DMS53 (cell line): Measurements from ENCODE around the gene CABLES2.
A peak's percentile ranks its signal among the peaks of the same experiment; 100 is the strongest.

Experiments used
- DNase-seq: peaks from one replicate; lab custom pipeline; 2025; lab: John Stamatoyannopoulos, UW

The CABLES2 gene

DNA sequence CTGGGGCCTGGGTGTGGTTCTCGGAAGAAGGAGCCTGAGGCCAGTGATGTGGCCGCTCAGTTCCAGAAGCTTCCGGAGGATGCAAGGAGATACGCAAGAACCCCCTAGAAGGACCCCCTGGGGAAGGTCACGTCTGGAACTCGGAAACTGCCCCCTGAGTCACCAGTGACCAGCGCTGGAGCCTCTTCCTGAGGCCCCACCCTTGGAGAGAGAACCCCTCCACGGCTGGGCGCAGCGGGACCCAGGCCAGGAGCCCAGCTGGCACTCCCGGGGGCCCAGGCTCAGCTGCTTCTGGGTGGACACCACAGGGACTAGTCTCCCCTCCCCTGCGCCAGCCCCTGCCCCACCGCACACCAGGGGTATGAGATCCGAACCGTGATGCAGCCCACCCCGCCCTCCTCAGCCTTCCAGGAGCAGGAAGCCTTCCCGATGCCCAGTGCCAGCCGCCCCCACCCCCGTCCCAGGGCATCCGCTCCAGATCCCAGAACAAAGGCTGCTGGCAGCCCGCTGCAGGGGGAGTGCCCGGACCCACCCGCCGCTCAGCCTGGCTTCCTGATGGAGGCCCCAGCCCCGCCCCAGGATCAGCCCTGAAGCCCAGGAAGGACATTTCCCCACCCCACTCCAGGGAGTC, 47.5 kb downstream of the CABLES2 start:
- no peak for DNase-seq

DNA sequence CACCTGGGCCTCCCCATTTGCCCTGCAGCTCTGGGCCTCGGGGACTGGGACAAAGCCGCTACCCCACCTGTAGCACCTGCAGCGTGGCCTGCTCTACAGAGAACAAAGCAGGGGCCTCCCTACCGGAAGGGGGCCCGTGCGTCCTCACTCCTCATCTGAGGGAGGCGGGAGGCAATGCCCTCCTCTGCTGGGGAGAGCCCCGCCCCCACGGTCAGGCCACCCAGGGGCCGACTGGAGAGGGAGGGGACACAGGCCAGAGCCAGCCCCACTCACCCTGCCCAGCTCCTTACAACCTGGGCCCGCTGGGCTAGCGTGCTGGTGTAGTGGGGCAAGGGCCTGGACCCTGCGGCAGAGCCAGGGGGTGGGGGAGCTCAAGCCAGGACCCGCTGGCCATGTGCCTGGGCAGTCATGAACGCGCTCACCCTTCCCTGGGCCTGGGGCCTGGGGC, 48.0 kb downstream of the CABLES2 start:
- no peak for DNase-seq

DNA sequence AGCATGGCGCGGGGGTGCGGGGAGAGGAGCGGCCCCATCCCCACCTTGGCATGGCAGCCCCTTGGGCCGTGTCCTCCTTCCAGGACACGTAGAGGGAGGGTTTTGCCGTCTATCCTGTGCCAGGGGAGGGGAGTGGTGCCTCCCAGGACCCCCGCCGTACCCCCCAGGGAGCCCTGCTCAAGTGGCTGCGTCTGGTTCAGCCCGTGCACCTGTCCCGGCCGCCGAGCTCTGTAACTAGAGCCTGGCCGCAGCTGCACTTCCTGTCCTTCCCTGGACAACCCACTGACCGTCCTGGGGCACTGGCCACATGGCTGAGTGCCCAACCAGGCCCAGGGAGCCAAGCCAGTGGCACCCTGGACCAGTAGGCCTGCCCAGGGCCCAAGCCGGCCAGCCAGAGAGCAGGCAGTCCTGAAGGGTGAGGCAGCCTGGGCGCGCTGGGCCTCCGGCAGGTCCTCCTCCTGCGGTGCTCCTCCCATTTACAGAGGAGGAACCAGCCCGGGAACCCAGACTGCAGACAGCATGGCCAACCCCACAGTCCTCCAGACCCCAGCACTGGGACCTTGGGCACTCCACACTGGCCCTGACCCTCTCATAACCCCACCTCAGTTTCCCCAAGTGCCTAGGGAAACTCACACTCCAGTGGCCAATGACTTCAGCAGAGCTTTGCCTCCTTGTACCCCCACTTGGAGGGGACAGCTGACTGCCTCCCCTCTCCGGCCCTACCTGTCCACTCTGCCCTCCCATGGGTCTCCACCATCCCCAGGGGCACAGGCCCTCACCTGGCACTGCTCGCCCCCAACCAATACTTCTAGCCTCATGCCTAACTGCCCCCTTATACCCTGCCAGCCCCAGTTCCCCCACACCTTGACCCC, 48.7 kb downstream of the CABLES2 start:
- peak; percentile 50 for DNase-seq

DNA sequence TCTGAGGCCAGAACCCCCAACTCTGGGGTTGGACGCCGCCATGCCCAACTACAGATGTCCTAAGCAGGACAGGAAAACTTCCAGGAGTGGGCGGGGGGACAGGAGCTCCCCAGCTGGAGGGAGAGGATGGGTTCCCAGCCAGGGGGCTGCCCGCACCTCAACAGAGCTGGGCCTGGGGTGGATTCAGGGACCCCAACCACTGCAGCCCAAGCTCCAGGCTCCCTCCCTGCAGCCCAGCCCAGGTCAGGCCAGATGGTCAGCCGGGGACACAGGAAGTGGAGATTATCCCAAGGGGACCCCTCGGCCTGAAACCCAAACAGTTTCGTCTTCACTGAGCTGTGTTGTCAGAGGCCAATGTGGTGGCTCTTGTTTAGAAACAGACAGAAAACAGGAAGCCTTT, 49.4 kb downstream of the CABLES2 start:
- DNase-seq = no peak

DNA sequence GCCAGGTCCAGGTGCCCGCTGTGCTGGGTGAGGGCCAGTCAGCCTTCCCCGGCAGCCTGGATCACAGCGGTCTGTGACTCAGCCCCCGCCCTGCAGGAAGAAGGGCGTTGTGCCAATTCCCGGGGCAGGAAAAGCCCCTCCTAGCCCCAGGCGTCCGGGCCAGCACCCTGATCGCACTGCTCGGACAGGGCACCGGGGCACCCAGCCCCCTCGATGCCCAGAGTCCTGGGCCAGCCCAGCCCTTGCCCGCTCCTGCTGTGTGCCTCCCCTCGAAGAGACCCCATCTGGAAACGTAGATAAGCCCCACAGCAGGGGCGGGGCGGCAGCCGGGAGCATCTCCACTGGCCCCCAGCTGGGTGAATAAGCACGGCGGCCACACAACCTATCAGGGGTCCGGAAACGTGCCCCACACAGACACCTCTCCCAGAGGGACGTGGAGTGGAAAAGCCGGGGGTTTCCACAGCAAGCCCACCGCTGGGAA, 49.9 kb downstream of the CABLES2 start:
- DNase-seq = peak; percentile 49

DNA sequence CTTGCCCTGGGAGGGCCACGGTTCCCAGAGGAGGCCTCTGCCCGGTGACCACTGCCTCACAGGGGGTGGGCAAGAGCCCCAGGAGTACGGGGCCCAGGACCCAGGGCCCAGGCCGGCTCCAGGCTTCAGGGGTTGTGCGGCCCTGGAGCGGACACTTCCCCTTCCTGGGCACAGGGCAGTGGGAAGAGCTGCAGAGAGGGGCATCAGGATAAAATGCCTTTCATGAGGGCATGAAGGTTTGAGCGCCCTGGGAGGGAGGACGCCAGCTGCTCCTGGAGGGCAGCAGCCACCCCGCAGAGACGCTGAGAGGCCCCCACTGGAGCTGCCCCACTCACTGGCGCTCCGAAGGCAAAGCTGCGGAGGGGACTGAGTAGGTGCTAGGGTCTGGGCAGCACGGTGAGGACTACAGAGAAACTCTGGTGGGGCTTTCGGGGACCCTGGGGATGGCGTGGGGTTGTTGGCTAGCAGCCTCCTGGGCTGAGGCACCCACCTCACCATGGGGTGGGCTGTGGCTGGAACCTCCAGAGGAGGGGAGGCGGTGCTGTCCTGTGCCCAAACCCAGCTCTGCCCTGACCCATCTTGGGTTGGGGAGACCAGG, 50.4 kb downstream of the CABLES2 start:
- DNase-seq = peak; percentile 48

DNA sequence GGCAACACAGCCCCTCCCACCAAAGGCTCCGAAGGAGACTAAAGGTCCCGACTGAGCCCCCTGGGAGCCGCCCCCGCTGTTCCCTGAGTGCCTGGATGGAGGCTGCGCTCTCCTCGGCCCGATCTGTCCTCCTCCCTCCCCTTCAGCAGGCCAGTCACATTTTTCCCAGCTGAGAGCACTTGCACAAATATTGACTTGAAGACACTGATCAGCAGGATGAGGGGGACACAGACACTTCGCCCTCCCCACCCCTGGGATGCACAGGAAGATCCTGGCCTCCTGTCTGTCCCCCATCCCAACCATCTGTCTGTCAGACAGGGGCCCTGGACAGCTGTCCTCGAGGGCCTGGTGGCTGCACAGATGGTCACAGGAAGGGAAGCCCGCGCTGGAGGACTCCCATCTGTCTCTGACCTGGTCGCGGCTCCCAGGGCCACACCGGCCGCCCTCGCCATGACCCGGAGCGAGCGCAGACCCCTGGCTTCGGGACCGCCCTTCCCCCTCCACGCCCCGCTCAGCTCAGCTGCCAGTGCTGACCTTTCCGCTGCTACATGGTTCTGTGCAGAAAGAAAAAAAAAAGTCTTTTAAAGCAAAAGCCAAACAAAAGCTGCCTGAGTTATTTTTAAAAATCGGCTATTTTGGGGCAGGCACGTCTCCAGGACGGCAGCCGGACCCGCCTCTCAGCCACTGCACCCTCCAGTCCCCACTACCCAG, 51.1 kb downstream of the CABLES2 start:
- peak; percentile 93 for DNase-seq

DNA sequence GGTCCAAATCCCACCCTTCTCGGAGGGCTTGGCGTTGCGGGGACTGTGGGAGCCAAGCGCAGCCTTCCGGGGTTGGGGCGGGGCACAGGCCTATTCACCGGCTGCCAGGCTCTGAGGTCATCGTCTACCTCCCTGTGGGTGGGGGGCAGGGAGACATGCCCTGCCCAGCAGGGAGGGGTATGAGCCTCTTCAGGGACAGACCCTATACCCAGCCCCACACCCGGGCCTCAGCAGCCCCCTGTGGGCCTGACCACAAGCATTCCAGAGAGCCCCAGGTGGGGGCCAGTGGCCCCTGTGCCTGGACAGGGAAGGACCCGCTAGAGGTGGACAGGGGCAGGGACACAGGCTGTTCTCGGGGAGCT, 51.6 kb downstream of the CABLES2 start:
- DNase-seq = peak; percentile 85

DNA sequence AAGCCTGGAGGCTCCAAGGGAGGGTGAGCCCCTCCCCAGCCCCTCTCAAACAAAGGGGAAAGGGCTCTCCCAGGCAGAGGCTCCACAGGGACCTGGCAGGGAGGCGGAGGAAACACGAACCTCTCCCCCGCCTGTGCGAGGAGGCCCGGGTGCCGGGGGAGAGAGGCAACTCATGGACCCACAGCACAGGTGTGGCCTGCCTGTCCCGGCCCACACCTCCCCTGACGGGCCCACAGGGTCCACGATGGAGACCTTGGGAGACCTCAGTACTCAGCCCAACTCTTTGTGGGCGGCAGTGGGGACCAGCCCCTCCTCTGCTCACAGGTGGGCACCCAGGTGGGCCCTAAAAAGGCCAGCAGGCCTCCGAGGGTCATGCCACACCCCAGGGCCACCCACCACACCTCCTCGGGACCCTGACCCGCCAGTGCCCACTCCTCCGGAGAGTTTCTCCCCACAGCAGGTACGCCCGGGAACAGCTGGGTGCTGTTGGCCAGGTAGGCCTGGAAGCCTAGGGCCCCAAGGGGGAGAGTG, 52.2 kb downstream of the CABLES2 start:
- no peak for DNase-seq

DNA sequence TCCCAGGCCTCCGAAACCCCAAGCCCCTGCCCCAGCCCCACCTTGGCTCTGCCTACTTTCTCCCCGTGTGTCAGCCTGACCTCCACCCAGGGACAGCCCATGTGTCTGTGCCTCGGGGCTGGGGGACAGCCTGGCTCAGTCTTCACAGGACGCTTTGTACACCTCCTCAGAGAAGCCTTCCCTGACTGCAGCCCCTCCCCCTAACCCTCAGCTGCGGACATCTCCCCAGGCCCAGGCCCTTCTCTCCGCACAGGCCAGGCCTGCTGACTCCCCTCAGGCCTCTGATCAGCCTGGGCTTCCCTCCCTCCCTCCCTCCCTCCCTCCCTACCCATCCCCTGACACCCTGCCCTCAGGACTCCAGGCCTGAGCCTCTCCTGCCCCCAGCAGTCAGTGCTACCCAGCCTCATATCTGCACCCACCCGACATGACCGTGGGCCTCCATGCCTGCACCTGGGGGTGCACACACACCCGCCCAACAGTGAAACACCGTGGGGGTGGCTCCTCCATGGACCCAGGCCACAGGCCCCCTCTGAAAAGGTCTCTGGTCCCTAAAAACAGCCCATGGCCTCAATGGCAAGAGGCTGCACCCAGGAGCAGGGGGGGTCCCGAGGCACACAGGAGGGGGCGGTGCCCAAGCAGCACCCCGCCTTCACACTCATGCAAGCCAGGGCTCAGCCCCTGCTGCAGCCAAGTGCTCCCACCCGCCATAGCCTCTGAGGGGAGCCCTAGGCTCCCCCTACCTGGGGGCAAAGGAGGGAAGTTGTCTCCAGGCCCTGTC, 52.9 kb downstream of the CABLES2 start:
- DNase-seq = no peak

DNA sequence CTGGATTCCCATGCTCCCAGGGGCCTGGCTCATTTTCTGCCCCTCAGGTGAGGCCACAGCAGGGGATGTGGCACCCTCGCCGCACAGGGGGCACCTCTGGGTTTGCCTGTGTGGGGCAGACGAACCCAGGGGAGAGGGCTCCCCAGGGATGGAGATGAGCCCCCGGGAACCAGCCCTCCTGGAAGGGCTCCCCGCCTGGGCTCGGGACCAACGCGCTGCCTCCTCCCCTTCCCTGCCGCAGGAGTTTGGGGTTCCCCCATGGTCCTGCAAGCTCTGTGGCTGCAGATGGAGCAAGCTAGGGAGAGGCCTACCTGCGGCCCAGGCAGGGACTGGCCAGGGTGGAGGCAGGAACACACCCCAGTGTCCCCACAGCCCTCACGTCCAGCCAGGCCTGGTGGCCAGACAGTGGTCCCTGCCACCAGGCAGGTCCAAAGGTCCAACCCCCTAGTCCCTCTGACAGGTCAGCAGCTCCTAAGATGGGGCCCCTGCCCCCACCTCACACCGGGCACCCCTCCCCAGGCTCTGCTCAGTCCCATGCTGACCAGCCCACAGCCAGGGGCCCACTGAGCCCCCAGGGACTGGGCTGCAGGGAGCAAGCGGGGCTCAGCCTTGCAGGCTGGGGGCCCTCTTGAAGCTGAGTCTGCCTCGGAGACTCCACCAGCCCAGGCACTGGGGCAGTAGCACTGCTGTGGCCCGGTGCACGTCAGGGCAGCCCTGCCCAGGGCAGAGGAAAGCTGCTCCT, 53.6 kb downstream of the CABLES2 start:
- no peak for DNase-seq

DNA sequence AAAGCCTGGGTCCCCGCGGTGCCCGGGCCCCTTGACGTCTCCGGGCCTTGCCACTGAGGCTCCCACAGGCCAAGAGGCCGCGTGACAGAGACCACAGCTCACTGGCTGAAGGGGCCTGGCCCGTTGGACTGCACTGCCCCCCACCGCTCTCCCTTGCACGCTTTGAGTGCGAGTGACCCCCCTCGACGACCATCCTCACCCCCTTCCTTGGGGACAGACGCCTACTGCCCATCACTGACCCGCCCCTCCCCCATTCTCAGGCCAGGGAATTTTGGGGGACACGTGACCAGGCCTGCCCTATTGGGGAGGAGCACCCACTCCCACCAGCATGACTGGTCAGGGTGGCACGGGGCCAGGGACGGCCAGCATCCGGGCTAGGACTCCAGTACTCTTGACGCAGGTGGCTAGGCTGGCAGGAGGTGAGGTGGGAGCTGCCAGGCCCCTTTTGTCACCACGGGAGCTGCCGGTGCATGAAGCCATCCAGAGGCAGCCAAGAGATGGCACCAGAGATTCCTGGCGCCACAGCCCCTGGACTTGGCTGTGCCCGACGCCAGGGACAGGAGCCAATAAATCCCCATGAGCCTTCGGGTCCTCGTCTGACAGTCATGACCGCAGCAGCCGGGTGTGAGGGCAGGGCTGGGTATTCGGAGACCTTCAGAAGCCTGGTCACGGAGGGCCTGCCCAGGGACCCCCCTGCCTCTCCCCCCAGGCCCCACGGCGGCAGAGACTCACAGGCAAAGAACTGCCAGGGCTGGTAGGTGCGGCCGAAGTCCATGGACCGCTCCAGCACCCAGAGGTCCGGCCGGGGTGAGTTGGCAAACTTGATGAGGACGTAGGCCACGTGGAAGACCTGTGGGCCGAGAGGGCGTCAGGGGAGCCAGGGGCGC, 54.4 kb downstream of the CABLES2 start:
- DNase-seq = no peak

DNA sequence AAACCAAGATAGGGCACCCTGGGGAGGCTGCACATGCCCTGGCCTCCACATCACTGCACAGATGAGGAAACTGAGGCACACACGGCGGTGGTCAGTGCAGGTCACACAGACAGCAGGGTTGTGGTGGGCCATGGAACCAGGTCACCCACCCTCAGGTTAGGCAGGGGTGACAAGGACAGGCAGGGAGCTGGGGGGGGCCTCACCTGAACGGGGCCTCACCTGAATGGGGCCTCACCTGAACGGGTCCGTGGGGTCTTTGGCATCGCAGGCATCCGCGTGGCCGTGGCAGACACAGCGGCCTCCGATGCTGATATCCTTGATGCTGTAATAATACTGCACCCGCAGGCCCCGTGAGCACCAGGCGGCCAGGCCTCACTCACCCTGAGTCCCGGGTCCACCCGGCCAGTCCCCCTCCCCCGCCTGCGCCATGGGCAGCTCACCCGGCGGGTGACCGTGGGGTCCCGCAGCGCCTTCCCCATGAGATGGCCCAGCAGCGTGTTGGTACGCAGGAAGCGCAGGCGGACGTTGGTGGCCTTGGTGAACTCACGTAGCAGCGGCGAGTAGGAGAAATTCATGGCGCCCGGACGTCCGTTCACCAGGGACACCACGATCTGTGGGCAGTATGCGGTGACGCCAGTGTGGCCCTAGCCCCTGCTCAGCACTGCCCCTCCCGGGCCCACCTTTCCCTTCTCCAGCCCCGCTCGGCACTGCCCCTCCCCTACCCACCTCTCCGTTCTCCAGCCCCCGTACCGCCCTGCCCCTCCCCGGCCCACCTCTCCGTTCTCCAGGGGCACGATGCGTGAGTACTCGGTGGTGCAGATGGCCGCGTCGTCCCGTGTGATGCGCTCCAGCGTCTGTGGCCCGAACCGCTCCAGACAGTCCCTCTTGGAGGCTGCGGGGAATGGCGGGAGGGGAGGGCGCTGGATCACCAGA, 55.4 kb downstream of the CABLES2 start:
- DNase-seq = no peak

DNA sequence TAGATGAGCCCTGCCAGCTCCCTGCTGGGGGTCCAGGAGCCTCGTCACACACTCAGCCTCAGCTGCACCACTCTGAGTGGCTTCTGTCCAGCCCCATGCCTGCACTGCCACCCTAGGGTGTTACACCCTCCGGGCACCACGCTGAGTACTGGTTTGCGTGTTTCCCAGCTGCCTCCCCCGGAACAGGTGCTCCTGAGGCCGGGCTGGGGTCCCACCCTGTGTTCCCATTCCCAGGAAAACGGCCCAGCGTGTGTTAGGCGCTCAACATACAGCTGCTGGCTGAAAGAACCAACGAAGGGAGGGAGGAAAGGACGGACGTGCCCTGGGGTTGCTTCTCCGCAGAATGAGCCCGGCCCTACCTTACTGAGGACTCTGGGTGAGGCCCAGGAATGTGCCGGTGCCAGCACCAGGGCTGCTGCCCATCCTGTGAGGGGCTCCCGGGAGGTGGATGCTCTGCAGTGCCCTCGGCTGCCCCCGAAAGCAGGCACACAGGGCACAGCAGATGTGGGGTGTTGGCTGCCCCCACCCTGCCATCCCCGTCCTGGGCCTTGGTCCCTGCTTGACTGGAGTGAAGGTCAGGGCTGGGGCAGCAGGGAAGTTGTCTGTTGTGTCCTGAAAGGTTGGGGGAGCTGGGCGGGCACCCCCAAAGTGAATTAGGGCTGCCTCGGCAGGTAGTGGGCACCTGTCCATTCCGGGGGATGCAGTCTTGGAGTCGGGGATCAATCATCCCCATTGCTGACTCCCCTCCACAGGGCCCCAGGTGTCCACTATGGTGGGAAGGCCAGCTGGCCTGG, 56.3 kb downstream of the CABLES2 start:
- no peak for DNase-seq

DNA sequence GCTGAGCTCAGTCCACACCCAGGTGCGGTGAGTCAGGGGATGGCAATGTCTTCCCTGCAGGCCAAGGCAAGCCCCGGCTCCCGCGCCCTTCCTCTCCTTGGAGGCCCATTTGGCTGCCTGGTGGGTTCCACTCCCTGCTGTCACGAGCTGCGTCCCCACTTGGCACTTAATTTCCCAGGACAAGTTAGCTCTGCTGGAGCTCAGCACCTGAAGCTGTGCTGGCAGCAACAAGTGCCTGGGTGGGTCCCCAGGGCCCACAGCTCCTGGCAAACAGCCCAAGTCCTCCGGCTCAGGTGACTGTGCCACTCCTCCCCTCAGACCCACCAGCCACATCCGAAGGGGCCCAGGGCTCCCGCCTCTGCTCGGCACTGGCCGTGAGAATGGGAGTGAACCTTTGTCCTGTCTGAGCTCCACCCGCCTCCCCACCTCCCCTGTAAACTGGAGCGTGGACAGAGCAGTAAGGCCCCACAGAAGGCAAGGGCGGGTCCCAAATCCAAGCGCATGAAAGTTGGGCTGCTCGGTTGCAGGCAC, 56.9 kb downstream of the CABLES2 start:
- DNase-seq = peak; percentile 33

DNA sequence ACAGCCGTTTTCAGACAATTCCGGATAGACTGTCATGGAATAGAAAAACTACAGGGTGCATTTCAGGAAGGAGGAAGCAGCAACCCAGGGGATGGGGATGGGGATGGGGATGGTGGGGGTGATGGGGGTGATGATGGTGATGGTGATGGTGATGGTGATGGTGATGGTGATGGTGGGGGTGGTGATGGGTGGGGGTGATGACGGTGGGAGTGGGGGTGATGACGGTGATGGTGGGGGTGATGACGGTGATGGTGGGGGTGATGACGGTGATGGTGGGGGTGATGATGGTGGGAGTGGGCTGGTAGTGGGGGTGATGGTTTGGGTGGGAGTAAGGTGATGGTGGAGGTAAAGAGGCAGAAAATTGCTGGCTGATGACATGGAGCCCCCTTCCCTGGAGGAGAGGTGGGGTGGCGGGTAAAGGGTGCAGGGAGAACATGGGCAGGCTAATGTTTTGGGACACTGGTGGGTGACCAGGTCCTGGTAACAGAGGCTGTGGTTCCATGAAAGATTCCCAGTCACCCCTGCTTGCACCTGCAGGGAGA, 57.5 kb downstream of the CABLES2 start:
- DNase-seq = no peak

DNA sequence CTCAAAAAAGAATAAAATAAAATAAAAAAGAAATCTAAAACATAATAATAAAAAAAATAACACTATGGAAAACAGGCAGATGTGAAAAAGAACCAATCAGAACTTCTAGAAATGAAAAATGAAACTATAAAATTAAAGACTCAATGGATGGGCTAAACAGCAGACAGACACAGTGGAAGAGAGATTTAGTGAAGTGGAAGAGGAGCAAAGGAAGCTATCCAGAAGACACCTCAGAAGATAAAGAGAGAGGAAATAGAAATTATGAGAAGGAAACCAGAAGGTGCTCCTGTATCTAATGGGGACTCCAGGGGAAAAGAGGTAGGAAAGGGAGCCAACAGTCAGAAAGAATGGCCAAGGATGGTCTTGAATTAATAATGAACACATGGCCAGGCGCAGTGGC, 58.5 kb downstream of the CABLES2 start:
- DNase-seq = no peak
